Ovary (tissue), 3 donors: ENCODE results near the gene EXTL1.

Experiments used
- EP300 ChIP-seq: sonication (generic); formaldehyde crosslinking; IDR thresholded peaks from one replicate; pipeline ENCODE4 v1.6.1; 2017; ENCODE audit warnings: antibody characterized with exemption
- POLR2A ChIP-seq: fragments of 450-650 bp; IDR thresholded peaks from one replicate; pipeline ENCODE4 v1.6.1; 2017; ENCODE audit warnings: antibody characterized with exemption, mild to moderate bottlenecking, moderate library complexity
- TF ChIP-seq, protein P1 (sequence below), 3 donors: fragments of 450-650 bp in 2 of 3; fragments of 200-600 bp in 1 of 3; IDR thresholded peaks; one replicate each; pipeline versions ENCODE4 v1.5.1 to v1.8.0; 2016 to 2022; ENCODE audit warnings: antibody characterized with exemption in 3 of 3, mild to moderate bottlenecking in 1 of 3
- donor health status: DM: no; HTN: no; CAD: no.

DNA sequence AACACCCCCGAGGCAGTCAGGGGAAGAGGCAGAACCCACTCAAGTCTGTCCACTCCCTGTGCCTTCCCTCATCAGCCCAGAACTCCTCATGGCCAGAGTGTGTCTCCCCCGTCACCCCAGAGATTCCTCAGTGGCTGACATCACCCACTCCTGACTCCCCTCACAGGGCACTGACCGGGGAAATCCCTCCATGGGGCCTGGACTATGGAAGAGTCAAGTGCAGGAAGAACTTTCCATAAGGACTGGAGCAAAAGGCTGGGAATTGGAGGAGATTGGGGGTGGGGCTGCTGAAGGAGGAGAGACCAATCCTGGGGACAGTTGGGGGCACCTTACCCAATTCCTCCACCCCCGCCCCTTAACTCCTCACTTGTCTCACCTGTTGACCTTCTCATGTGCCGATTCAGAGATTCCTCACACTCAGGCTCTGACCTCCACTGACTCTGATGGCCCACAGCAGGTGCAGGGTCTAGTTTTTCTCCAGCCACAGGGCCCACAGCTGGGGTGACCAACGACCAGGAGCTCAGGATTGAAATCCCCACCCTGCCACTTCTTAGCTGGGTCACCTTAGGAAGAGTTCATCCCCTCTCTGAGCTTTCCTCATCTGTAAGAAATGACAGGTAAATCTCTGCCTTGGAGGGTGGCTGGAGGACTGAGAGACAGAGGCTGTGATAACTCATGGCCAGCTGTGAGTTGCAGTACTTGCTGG, 481 bp upstream of the EXTL1 start:
- TF ChIP-seq, protein P1, sequence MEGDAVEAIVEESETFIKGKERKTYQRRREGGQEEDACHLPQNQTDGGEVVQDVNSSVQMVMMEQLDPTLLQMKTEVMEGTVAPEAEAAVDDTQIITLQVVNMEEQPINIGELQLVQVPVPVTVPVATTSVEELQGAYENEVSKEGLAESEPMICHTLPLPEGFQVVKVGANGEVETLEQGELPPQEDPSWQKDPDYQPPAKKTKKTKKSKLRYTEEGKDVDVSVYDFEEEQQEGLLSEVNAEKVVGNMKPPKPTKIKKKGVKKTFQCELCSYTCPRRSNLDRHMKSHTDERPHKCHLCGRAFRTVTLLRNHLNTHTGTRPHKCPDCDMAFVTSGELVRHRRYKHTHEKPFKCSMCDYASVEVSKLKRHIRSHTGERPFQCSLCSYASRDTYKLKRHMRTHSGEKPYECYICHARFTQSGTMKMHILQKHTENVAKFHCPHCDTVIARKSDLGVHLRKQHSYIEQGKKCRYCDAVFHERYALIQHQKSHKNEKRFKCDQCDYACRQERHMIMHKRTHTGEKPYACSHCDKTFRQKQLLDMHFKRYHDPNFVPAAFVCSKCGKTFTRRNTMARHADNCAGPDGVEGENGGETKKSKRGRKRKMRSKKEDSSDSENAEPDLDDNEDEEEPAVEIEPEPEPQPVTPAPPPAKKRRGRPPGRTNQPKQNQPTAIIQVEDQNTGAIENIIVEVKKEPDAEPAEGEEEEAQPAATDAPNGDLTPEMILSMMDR (IDR thresholded peaks at IDR 0.05): no peak
- TF ChIP-seq EP300 (no peak), POLR2A (no peak)
